Endothelial cell (in vitro differentiated cells): ENCODE data around the gene CYP27C1. TPM values are rescaled to one million over a fixed set of nuclear protein-coding genes. Genes with fewer than 3 reads are reported as not detected.

Source experiments
- DNase-seq: peaks from one replicate; pipeline ENCODE4 v3.0.0; 2021; ENCODE audit warnings: low spot score
- H3K27ac Mint-ChIP-seq: one replicate; pipeline ENCODE4 v1.8.0; 2021; ENCODE audit warnings: mixed read lengths, inconsistent platforms; ENCODE audit not compliant: unreplicated experiment
- H3K27me3 Mint-ChIP-seq: one replicate; pipeline ENCODE4 v1.8.0; 2021; ENCODE audit warnings: mild to moderate bottlenecking, moderate library complexity, mixed read lengths, inconsistent platforms; ENCODE audit not compliant: unreplicated experiment
- H3K36me3 Mint-ChIP-seq: one replicate; pipeline ENCODE4 v1.8.0; 2021; ENCODE audit warnings: mild to moderate bottlenecking, low read depth, mixed read lengths, inconsistent platforms; ENCODE audit not compliant: unreplicated experiment
- H3K4me1 Mint-ChIP-seq: one replicate; pipeline ENCODE4 v1.8.0; 2021; ENCODE audit warnings: mild to moderate bottlenecking, mixed read lengths, inconsistent platforms; ENCODE audit not compliant: unreplicated experiment
- H3K4me3 Mint-ChIP-seq: one replicate; pipeline ENCODE4 v1.8.0; 2021; ENCODE audit warnings: mild to moderate bottlenecking, mixed read lengths, inconsistent platforms; ENCODE audit not compliant: unreplicated experiment
- H3K9me3 Mint-ChIP-seq: one replicate; pipeline ENCODE4 v1.8.0; 2021; ENCODE audit warnings: mixed read lengths, inconsistent platforms; ENCODE audit not compliant: unreplicated experiment
- CTCF ChIP-seq: fragments of 200-600 bp; sonication (generic); IDR thresholded peaks from one replicate; pipeline ENCODE4 v1.5.0; 2021; ENCODE audit warnings: antibody characterized with exemption; ENCODE audit not compliant: unreplicated experiment
- total RNA-seq: library from RNA; stranded (reverse); fragmentation: NEBNext Ultra II Directional; extraction: Animal tissue kit (Norgen Biotek cat#: 25700); gene quantifications from one replicate; pipeline ENCODE4 v1.2.1, GENCODE V29; 2021; ENCODE audit not compliant: unreplicated experiment

The CYP27C1 gene
- total RNA-seq, 1 donor from 2014 or later: 6.4 TPM

GRCh38 chr2:127176371-127177311 is 43.5 kb downstream of the CYP27C1 start:
- TF ChIP-seq CTCF: no peak
- H3K4me3 Mint-ChIP-seq: no peak overlapping the region
- no peaks in the 10 kb centered on the region for H3K4me1 Mint-ChIP-seq
- DNase-seq: no peak
- H3K27me3 Mint-ChIP-seq: peaks cover 2% of the 10 kb centered on the region
- peaks cover 2% of the 10 kb centered on the region for H3K36me3 Mint-ChIP-seq
- no peak overlapping the region for H3K27ac Mint-ChIP-seq
- H3K9me3 Mint-ChIP-seq: no peaks in the 10 kb centered on the region

- peaks cover 2% of the 10 kb centered on the region for H3K36me3 Mint-ChIP-seq
- DNase-seq: no peak
- peaks cover 2% of the 10 kb centered on the region for H3K27me3 Mint-ChIP-seq
- no peak overlapping the region for H3K4me3 Mint-ChIP-seq
- no peak for TF ChIP-seq CTCF
- no peak overlapping the region for H3K27ac Mint-ChIP-seq
- H3K4me1 Mint-ChIP-seq: no peaks in the 10 kb centered on the region
- H3K9me3 Mint-ChIP-seq: no peaks in the 10 kb centered on the region
These were observed 44.2 kb downstream of the CYP27C1 start for GRCh38 chr2:127175751-127176354.

- Mint-ChIP-seq H3K4me3 (no peak overlapping the region), H3K27ac (no peak overlapping the region), H3K4me1 (peaks cover under 1% of the 10 kb centered on the region), H3K36me3 (peaks cover 2% of the 10 kb centered on the region), H3K27me3 (peaks cover 2% of the 10 kb centered on the region), H3K9me3 (no peaks in the 10 kb centered on the region)
- TF ChIP-seq CTCF: no peak
- DNase-seq: no peak
These were observed 44.9 kb downstream of the CYP27C1 start for GRCh38 chr2:127175041-127175721.

- peaks cover 2% of the 10 kb centered on the region for H3K27me3 Mint-ChIP-seq
- DNase-seq: no peak
- H3K27ac Mint-ChIP-seq: no peak overlapping the region
- no peak for TF ChIP-seq CTCF
- no peak overlapping the region for H3K4me3 Mint-ChIP-seq
- peaks cover 2% of the 10 kb centered on the region for H3K36me3 Mint-ChIP-seq
- no peaks in the 10 kb centered on the region for H3K9me3 Mint-ChIP-seq
- H3K4me1 Mint-ChIP-seq: peaks cover 3% of the 10 kb centered on the region
These were observed 45.5 kb downstream of the CYP27C1 start for GRCh38 chr2:127174640-127175039.
